Esophagus squamous epithelium (tissue), 5 donors: Measurements from ENCODE around the gene RECQL. TPM values are rescaled to one million over a fixed set of nuclear protein-coding genes. Genes with fewer than 3 reads are reported as not detected.

Source experiments
- DNase-seq: peaks from one replicate; lab custom pipeline; 2025; lab: John Stamatoyannopoulos, UW
- H3K27ac ChIP-seq, 4 donors: fragments of 200-600 bp; sonication (generic); one replicate each; pipeline ENCODE4 v1.5.1; 2016 to 2019; ENCODE audit warnings: mild to moderate bottlenecking in 1 of 4
- H3K27me3 ChIP-seq, 4 donors: fragments of 200-600 bp; sonication (generic); 1 replicate in 3 of 4; 2 replicates in 1 of 4; pipeline versions ENCODE4 v1.5.1 to v1.6.0; 2017 to 2021; ENCODE audit warnings: antibody characterized with exemption in 1 of 4
- H3K36me3 ChIP-seq, 3 donors: fragments of 200-600 bp; sonication (generic); one replicate each; pipeline ENCODE4 v1.5.1; 2016 to 2019
- H3K4me1 ChIP-seq, 3 donors: fragments of 200-600 bp; sonication (generic); one replicate each; pipeline ENCODE4 v1.5.1; 2017 to 2019
- H3K4me3 ChIP-seq, 4 donors: fragments of 200-600 bp; sonication (generic); 1 replicate in 3 of 4; 2 replicates in 1 of 4; pipeline ENCODE4 v1.5.1; 2016 to 2019; ENCODE audit warnings: mild to moderate bottlenecking in 2 of 4, moderate library complexity in 1 of 4
- H3K9me3 ChIP-seq, 3 donors: fragments of 200-600 bp; sonication (generic); one replicate each; pipeline ENCODE4 v1.5.1; 2016 to 2019
- CTCF ChIP-seq, 6 experiments: fragments of 450-650 bp in 4 of 6; fragments of 200-600 bp in 2 of 6; sonication (generic) in 2 of 6; IDR thresholded peaks; one replicate each; pipeline ENCODE4 v1.5.1; 2016 to 2019; ENCODE audit warnings: antibody characterized with exemption in 6 of 6, mild to moderate bottlenecking in 4 of 6, moderate library complexity in 4 of 6
- POLR2A ChIP-seq, 4 donors: fragments of 450-650 bp; IDR thresholded peaks; one replicate each; pipeline ENCODE4 v1.6.1; 2017; ENCODE audit warnings: antibody characterized with exemption in 4 of 4, mild to moderate bottlenecking in 4 of 4, moderate library complexity in 3 of 4
- WGBS, 2 donors: methylation state at CpG; one replicate each; pipeline ENCODE4 v1.1.5; 2018; 5-methylcytosine and 5-hydroxymethylcytosine counted together
- intact Hi-C: fragments of 100-400 bp; cut with DNase I; formaldehyde crosslinking; loops from one replicate; pipeline ENCODE4 v1.15.0; 2022
- total RNA-seq, 4 donors: library from RNA; depleted of rRNA; stranded (reverse); fragments of >200 nt; gene quantifications; one replicate each; pipeline ENCODE4 v1.1.0, GENCODE V29; 2016
- donor health status: DM: yes; HTN: yes; CAD: no.

RECQL gene
- total RNA-seq, 4 donors from 2014 or later = 10.0 to 36.5 (median 25.6) TPM

GRCh38 chr12:21543151-21543550 is 41.7 kb upstream of the RECQL start:
- no peaks in the 10 kb centered on the region for H3K9me3 ChIP-seq
- no peaks in the 10 kb centered on the region for H3K27me3 ChIP-seq
- H3K36me3 ChIP-seq = no peaks in the 10 kb centered on the region
- intact Hi-C loops = no loop called here
- no peak overlapping the region for H3K27ac ChIP-seq
- no peak overlapping the region for H3K4me3 ChIP-seq
- no peak for DNase-seq
- TF ChIP-seq CTCF (IDR thresholded peaks at IDR 0.05) (no peak), POLR2A (IDR thresholded peaks at IDR 0.05) (no peak)
- H3K4me1 ChIP-seq = no peaks in the 10 kb centered on the region

- 50 to 55% methylated on average over 4 to 5 of the region's 5 CpGs for WGBS, 2 donors
- intact Hi-C loops = no loop called here
- H3K27ac ChIP-seq = no peak overlapping the region
- no peak overlapping the region for H3K4me3 ChIP-seq
- H3K4me1 ChIP-seq = no peaks in the 10 kb centered on the region
- H3K36me3 ChIP-seq = no peaks in the 10 kb centered on the region
- DNase-seq = no peak
- TF ChIP-seq CTCF (IDR thresholded peaks at IDR 0.05) (no peak), POLR2A (IDR thresholded peaks at IDR 0.05) (no peak)
- no peaks in the 10 kb centered on the region for H3K9me3 ChIP-seq
- no peaks in the 10 kb centered on the region for H3K27me3 ChIP-seq
These were observed 41.0 kb upstream of the RECQL start for GRCh38 chr12:21542403-21542802.

- DNase-seq = no peak
- Histone ChIP-seq H3K36me3 (no peaks in the 10 kb centered on the region), H3K9me3 (no peaks in the 10 kb centered on the region), H3K4me3 (no peak overlapping the region), H3K27ac (no peak overlapping the region), H3K4me1 (no peaks in the 10 kb centered on the region), H3K27me3 (no peaks in the 10 kb centered on the region)
- no peak for TF ChIP-seq CTCF (IDR thresholded peaks at IDR 0.05)
- WGBS, 2 donors = 85 to 86% methylated on average over 6 of the region's 6 CpGs
- intact Hi-C loops = no loop called here
These were observed 40.3 kb upstream of the RECQL start for GRCh38 chr12:21541773-21542172.

- Histone ChIP-seq H3K27me3 (no peaks in the 10 kb centered on the region), H3K9me3 (no peaks in the 10 kb centered on the region)
- TF ChIP-seq CTCF (IDR thresholded peaks at IDR 0.05) (no peak), POLR2A (IDR thresholded peaks at IDR 0.05) (no peak)
These were observed 38.4 kb upstream of the RECQL start for GRCh38 chr12:21539797-21540196.

GRCh38 chr12:21538061-21538653 is 36.7 kb upstream of the RECQL start:
- H3K9me3 ChIP-seq = no peaks in the 10 kb centered on the region
- no peaks in the 10 kb centered on the region for H3K4me1 ChIP-seq
- no peak overlapping the region for H3K4me3 ChIP-seq
- TF ChIP-seq CTCF (IDR thresholded peaks at IDR 0.05) (no peak), POLR2A (IDR thresholded peaks at IDR 0.05) (no peak)
- H3K27ac ChIP-seq = no peak overlapping the region
- 72 to 75% methylated on average over 5 of the region's 5 CpGs for whole genome bisulfite sequencing, 2 donors
- H3K27me3 ChIP-seq = no peaks in the 10 kb centered on the region
- no peak for DNase-seq
- no peaks in the 10 kb centered on the region for H3K36me3 ChIP-seq
- intact Hi-C loops = no loop called here

More at GRCh38 chr12:21539797-21540196, 38.4 kb upstream of the RECQL start:
- no peak for DNase-seq
- Histone ChIP-seq H3K36me3 (no peaks in the 10 kb centered on the region), H3K4me1 (no peaks in the 10 kb centered on the region), H3K4me3 (no peak overlapping the region), H3K27ac (no peak overlapping the region)
- intact Hi-C loops = no loop called here
